Liver (tissue), 9 donors: ENCODE measurements around the gene ZNF18. TPM values are rescaled to one million over a fixed set of nuclear protein-coding genes. Genes with fewer than 3 reads are reported as not detected.

Experiments
- DNase-seq: peaks from one replicate; pipeline ENCODE4 v3.0.0-alpha.2; 2017; ENCODE audit warnings: low spot score
- H3K27ac ChIP-seq, 2 donors: one replicate each; pipeline ENCODE4 v1.7.0; 2013; ENCODE audit warnings: inconsistent platforms in 2 of 2, low read length in 2 of 2, control low read depth in 1 of 2, low read depth in 1 of 2, mild to moderate bottlenecking in 1 of 2
- H3K27me3 ChIP-seq, 4 donors: one replicate each; pipeline versions ENCODE4 v1.6.1 to v1.7.0; 2013; ENCODE audit warnings: low read length in 3 of 4, inconsistent platforms in 1 of 4, mild to moderate bottlenecking in 1 of 4, moderate library complexity in 1 of 4; ENCODE audit not compliant: control insufficient read depth in 4 of 4, insufficient read depth in 4 of 4
- H3K36me3 ChIP-seq, 4 donors: one replicate each; pipeline versions ENCODE4 v1.6.1 to v1.7.0; 2013; ENCODE audit warnings: low read length in 3 of 4, mild to moderate bottlenecking in 3 of 4, low read depth in 1 of 4, moderate library complexity in 1 of 4; ENCODE audit not compliant: control insufficient read depth in 4 of 4, insufficient read depth in 3 of 4
- H3K4me1 ChIP-seq, 4 donors: one replicate each; pipeline versions ENCODE4 v1.6.1 to v1.7.0; 2013; ENCODE audit warnings: low read length in 3 of 4, mild to moderate bottlenecking in 3 of 4, moderate library complexity in 1 of 4; ENCODE audit not compliant: control insufficient read depth in 4 of 4, insufficient read depth in 4 of 4
- H3K4me3 ChIP-seq, 3 donors: one replicate each; pipeline versions ENCODE4 v1.6.1 to v1.7.0; 2013; ENCODE audit warnings: low read length in 3 of 3, control low read depth in 1 of 3, low read depth in 1 of 3, mild to moderate bottlenecking in 1 of 3
- H3K9ac ChIP-seq, 2 donors: one replicate each; pipeline ENCODE4 v1.7.0; 2013; ENCODE audit warnings: low read length in 2 of 2, mild to moderate bottlenecking in 2 of 2, moderate library complexity in 2 of 2, control low read depth in 1 of 2, low read depth in 1 of 2
- H3K9me3 ChIP-seq, 4 donors: one replicate each; pipeline versions ENCODE4 v1.6.1 to v1.7.0; 2013; ENCODE audit warnings: low read length in 3 of 4; ENCODE audit not compliant: control insufficient read depth in 4 of 4
- EGR1 ChIP-seq, 2 donors: IDR thresholded peaks; 2 replicates each; pipeline ENCODE4 v1.6.1; 2016 to 2018; ENCODE audit warnings: antibody characterized with exemption in 2 of 2, low read depth in 2 of 2
- FOXA1 ChIP-seq: IDR thresholded peaks from 2 replicates; pipeline ENCODE4 v1.6.1; 2016; ENCODE audit warnings: antibody characterized with exemption
- FOXA2 ChIP-seq: IDR thresholded peaks from 2 replicates; pipeline ENCODE4 v1.6.1; 2016; ENCODE audit warnings: antibody characterized with exemption
- GABPA ChIP-seq, 2 donors: IDR thresholded peaks in 1 of 2; conservative IDR thresholded peaks in 1 of 2; 2 replicates each; pipeline ENCODE4 v1.6.1; 2016; ENCODE audit warnings: antibody characterized with exemption in 2 of 2, mild to moderate bottlenecking in 1 of 2, moderate library complexity in 1 of 2
- HNF4A ChIP-seq, 2 donors: conservative IDR thresholded peaks; 2 replicates each; pipeline ENCODE4 v1.6.1; 2016; ENCODE audit warnings: antibody characterized with exemption in 2 of 2, mild to moderate bottlenecking in 2 of 2
- HNF4G ChIP-seq: IDR thresholded peaks from 2 replicates; pipeline ENCODE4 v1.6.1; 2016; ENCODE audit warnings: antibody characterized with exemption
- NR2F2 ChIP-seq: IDR thresholded peaks from 2 replicates; pipeline ENCODE4 v1.6.1; 2016; ENCODE audit warnings: antibody characterized with exemption
- RAD21 ChIP-seq, 2 donors: IDR thresholded peaks; 2 replicates each; pipeline ENCODE4 v1.6.1; 2016; ENCODE audit warnings: antibody characterized with exemption in 2 of 2, mild to moderate bottlenecking in 2 of 2
- SP1 ChIP-seq: IDR thresholded peaks from 2 replicates; pipeline ENCODE4 v1.6.1; 2018; ENCODE audit warnings: antibody characterized with exemption, mild to moderate bottlenecking
- TAF1 ChIP-seq: conservative IDR thresholded peaks from 2 replicates; pipeline ENCODE4 v1.6.1; 2016; ENCODE audit warnings: antibody characterized with exemption, mild to moderate bottlenecking
- YY1 ChIP-seq: IDR thresholded peaks from 2 replicates; pipeline ENCODE4 v1.6.1; 2016; ENCODE audit warnings: antibody characterized with exemption, mild to moderate bottlenecking
- ZBTB33 ChIP-seq: IDR thresholded peaks from 2 replicates; pipeline ENCODE4 v1.6.1; 2016; ENCODE audit warnings: antibody characterized with exemption
- WGBS: extraction: QIAGEN DNeasy Blood & Tissue Kit; methylation state at CpG from one replicate; pipeline ENCODE4 v1.1.7; 2013; 5-methylcytosine and 5-hydroxymethylcytosine counted together
- polyA plus RNA-seq, 2 donors: library from polyadenylated mRNA; stranded (reverse) in 1 of 2; unstranded in 1 of 2; fragments of 200-250 nt in 1 of 2; fragments of >200 nt in 1 of 2; fragmentation: Nextera tagmentation in 1 of 2; extraction: Ambion mirVana in 1 of 2; gene quantifications; one replicate each; pipeline versions ENCODE4 v1.2.1 to v1.2.3, GENCODE V29; 2013 to 2015
- total RNA-seq, 2 donors: library from RNA; depleted of rRNA; stranded (reverse); fragments of >200 nt; gene quantifications; one replicate each; pipeline ENCODE4 v1.2.3, GENCODE V29; 2014
- TF ChIP-seq, protein P1 (sequence below): IDR thresholded peaks from 2 replicates; pipeline ENCODE4 v1.6.1; 2016; ENCODE audit warnings: antibody characterized with exemption
- TF ChIP-seq, protein P2 (sequence below): IDR thresholded peaks from 2 replicates; pipeline ENCODE4 v1.6.1; 2016; ENCODE audit warnings: antibody characterized with exemption, mild to moderate bottlenecking
- donor health status: healthy.
- donor health status: healthy.
- donor health status: healthy.
- donor health status: healthy.
- donor health status: healthy.

ZNF18 gene
- total RNA-seq: 1 to 10 TPM; 3.7 to 4.5 TPM
- 1 to 10 TPM; 2.1 to 3.2 TPM for polyA plus RNA-seq

DNA sequence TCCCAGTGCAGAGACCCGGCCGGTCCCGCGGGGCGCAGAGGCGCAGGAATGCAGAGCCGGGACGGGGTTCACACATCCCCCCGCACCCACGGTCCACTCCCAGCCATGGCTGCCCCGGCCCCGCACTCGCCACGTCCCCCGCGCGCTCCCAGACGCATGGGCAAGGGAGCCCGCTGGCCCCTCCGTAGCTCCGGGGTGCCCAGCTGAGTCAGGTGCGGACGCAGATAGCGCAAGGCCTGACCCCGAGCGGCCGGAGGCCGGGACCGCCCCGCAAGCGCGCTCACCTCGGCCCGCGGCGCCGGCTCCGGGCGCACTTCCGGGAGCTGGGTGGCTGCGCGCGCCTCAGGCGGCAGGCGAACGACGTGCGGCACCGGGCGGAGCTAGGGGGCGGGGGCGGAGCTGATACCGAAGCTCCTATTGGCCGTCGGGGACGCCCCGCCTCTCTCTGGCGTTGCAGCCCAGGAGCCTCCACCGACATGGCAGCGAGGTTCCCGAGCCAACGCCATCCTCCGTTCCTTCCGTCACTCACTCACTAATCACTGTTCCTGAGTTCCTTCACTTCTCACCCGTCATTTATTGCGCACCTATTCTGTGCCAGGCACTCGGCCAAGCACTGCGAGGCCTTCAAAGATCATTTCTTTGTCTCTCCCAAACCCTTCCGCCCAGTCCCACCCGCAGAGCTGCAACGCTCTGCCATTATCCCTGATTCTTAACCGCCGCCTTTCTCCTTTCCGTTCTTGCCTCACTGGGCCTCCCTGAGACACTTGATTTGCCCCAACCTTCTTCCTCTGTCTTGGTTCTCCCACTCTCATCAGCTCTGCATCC lies at the start of gene ZNF18:
ZNF18 (minus strand) TSS at position 329 of the 825 bp plus-strand sequence. CDS start 4,646 bp downstream, outside the sequence.
- WGBS: under 1% methylated on average over 74 of the region's 74 CpGs
- H3K27ac ChIP-seq: peak within 1 kb of the TSS; percentile 91 to 96

DNA sequence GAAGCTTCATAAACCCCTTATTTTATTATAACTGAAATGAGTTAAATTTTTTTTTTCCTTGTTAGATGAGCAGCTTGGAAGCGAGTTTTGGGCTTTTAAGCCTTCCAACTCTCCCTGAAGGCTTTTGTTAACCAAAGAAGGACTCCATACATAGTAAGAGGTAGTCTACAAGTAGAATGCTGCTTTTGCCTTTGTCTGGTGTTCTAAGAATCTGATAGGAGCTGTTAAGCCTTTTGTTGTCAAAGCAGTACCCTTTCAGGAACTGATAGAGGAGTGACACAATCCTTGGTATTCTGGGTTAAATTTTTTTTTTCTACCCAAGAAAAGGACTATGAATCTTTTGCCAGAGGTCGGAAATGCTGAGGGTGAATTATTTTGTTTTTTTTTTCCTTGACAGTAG lies 49.5 kb upstream of the ZNF18 start:
- H3K9me3 ChIP-seq: no peaks in the 10 kb centered on the region
- no peak overlapping the region for H3K4me3 ChIP-seq
- H3K36me3 ChIP-seq: peaks cover 0 to under 1% (median 0%) of the 10 kb centered on the region in 4 donors
- no peak overlapping the region for H3K27ac ChIP-seq
- H3K9ac ChIP-seq: no peak overlapping the region
- H3K27me3 ChIP-seq: no peaks in the 10 kb centered on the region
- DNase-seq: no peak
- no peak for TF ChIP-seq HNF4A (conservative IDR thresholded peaks at IDR 0.05)
- WGBS: 77% methylated on average over 2 of the region's 2 CpGs
- H3K4me1 ChIP-seq: peaks cover 0 to 16% (median 3%) of the 10 kb centered on the region in 4 donors

More for the DNA sequence above, at the start of gene ZNF18:
- Histone ChIP-seq H3K4me1 (peaks cover 0 to 13% (median 4%) of the 10 kb centered on the region in 4 donors), H3K36me3 (peaks cover 0 to 2% (median under 1%) of the 10 kb centered on the region in 4 donors), H3K27me3 (no peaks in the 10 kb centered on the region), H3K9ac (peak within 1 kb of the TSS; percentile 76 to 96), H3K4me3 (peak within 1 kb of the TSS; percentile 89 to 96 (median 95)), H3K9me3 (no peaks in the 10 kb centered on the region)
- DNase-seq: peak; percentile 97
- TF ChIP-seq RAD21 (IDR thresholded peaks at IDR 0.05): peak in 1 of 2 donors; percentile 13
- TF ChIP-seq EGR1 (IDR thresholded peaks at IDR 0.05; ENCODE audit: low read depth in 2 of 2): peak in 1 of 2 donors; percentile 61
- TF ChIP-seq, protein P1, sequence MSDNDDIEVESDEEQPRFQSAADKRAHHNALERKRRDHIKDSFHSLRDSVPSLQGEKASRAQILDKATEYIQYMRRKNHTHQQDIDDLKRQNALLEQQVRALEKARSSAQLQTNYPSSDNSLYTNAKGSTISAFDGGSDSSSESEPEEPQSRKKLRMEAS: no peak
- TF ChIP-seq GABPA (IDR thresholded peaks at IDR 0.05 in 1 of 2, conservative IDR thresholded peaks at IDR 0.05 in 1 of 2): peak in 1 of 2 donors; percentile 18
- TF ChIP-seq NR2F2: no peak
- TF ChIP-seq HNF4G: no peak
- TF ChIP-seq FOXA2: no peak
- TF ChIP-seq SP1: peak; percentile 31
- peak; percentile 13 for TF ChIP-seq TAF1
- TF ChIP-seq YY1: peak; percentile 96
- no peak for TF ChIP-seq ZBTB33

- Histone ChIP-seq H3K9me3 (no peaks in the 10 kb centered on the region), H3K9ac (no peak overlapping the region), H3K27ac (no peak overlapping the region), H3K27me3 (no peaks in the 10 kb centered on the region), H3K4me1 (peaks cover 0 to 18% (median 3%) of the 10 kb centered on the region in 4 donors), H3K4me3 (no peak overlapping the region), H3K36me3 (no peaks in the 10 kb centered on the region)
- WGBS: 94% methylated on average over 6 of the region's 6 CpGs
- DNase-seq: no peak
- TF ChIP-seq, protein P2, sequence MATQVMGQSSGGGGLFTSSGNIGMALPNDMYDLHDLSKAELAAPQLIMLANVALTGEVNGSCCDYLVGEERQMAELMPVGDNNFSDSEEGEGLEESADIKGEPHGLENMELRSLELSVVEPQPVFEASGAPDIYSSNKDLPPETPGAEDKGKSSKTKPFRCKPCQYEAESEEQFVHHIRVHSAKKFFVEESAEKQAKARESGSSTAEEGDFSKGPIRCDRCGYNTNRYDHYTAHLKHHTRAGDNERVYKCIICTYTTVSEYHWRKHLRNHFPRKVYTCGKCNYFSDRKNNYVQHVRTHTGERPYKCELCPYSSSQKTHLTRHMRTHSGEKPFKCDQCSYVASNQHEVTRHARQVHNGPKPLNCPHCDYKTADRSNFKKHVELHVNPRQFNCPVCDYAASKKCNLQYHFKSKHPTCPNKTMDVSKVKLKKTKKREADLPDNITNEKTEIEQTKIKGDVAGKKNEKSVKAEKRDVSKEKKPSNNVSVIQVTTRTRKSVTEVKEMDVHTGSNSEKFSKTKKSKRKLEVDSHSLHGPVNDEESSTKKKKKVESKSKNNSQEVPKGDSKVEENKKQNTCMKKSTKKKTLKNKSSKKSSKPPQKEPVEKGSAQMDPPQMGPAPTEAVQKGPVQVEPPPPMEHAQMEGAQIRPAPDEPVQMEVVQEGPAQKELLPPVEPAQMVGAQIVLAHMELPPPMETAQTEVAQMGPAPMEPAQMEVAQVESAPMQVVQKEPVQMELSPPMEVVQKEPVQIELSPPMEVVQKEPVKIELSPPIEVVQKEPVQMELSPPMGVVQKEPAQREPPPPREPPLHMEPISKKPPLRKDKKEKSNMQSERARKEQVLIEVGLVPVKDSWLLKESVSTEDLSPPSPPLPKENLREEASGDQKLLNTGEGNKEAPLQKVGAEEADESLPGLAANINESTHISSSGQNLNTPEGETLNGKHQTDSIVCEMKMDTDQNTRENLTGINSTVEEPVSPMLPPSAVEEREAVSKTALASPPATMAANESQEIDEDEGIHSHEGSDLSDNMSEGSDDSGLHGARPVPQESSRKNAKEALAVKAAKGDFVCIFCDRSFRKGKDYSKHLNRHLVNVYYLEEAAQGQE: no peak
- TF ChIP-seq SP1: no peak
- no peak for TF ChIP-seq TAF1
- no peak for TF ChIP-seq FOXA2
- no peak for TF ChIP-seq FOXA1
Measured at GRCh38 chr17:12043702-12044101, 46.4 kb upstream of the ZNF18 start.
